DND-41 (cell line): ENCODE data around the gene SLC5A5.

Experiments
- ATAC-seq: fragments of 200-7000 bp; cut with Tn5 transposase; 3 replicates; pipeline ENCODE4 v1.9.1; 2021; ENCODE audit warnings: low read depth; ENCODE audit not compliant: insufficient read depth
- DNase-seq: peaks from one replicate; pipeline ENCODE4 v3.0.0-alpha.2; 2020
- H2AFZ ChIP-seq: 2 replicates; pipeline ENCODE4 v1.6.0; 2012; ENCODE audit warnings: low read depth, low read length
- H3K27ac ChIP-seq: 2 replicates; pipeline ENCODE4 v1.5.1; 2012; ENCODE audit warnings: low read length, inconsistent platforms
- H3K27me3 ChIP-seq: fragments of 200-600 bp; sonication (generic); 2 replicates; pipeline ENCODE4 v1.6.0; 2012; ENCODE audit warnings: low read length, mild to moderate bottlenecking, inconsistent platforms; ENCODE audit not compliant: insufficient read depth, poor library complexity
- H3K36me3 ChIP-seq: 2 replicates; pipeline ENCODE4 v1.5.1; 2012; ENCODE audit warnings: low read length, inconsistent platforms; ENCODE audit not compliant: insufficient read depth
- H3K4me1 ChIP-seq: 2 replicates; pipeline ENCODE4 v1.5.1; 2012; ENCODE audit warnings: mild to moderate bottlenecking, low read length; ENCODE audit not compliant: insufficient read depth
- H3K4me2 ChIP-seq: 2 replicates; pipeline ENCODE4 v1.6.0; 2012; ENCODE audit warnings: mild to moderate bottlenecking, moderate library complexity, low read length, inconsistent platforms; ENCODE audit not compliant: insufficient read depth
- H3K4me3 ChIP-seq, 2 experiments: fragments of 200-600 bp in 1 of 2; shearing (Covaris generic) in 1 of 2; 2 replicates each; pipeline ENCODE4 v1.5.1; 2012 to 2016; ENCODE audit warnings: inconsistent platforms in 2 of 2, low read length in 2 of 2, mild to moderate bottlenecking in 2 of 2, low read depth in 1 of 2, moderate library complexity in 1 of 2
- H3K79me2 ChIP-seq: 2 replicates; pipeline ENCODE4 v1.6.0; 2012; ENCODE audit warnings: low read length, inconsistent platforms; ENCODE audit not compliant: insufficient read depth
- H3K9ac ChIP-seq: 2 replicates; pipeline ENCODE4 v1.6.0; 2012; ENCODE audit warnings: low read depth, mild to moderate bottlenecking, inconsistent platforms, low read length, moderate library complexity
- H3K9me3 ChIP-seq: 2 replicates; pipeline ENCODE4 v1.5.1; 2012; ENCODE audit warnings: low read length, moderate library complexity, mild to moderate bottlenecking, inconsistent platforms; ENCODE audit not compliant: insufficient read depth, severe bottlenecking
- H4K20me1 ChIP-seq: 2 replicates; pipeline ENCODE4 v1.6.0; 2012; ENCODE audit warnings: low read length; ENCODE audit not compliant: insufficient read depth
- CTCF ChIP-seq: IDR thresholded peaks from 2 replicates; pipeline ENCODE4 v1.5.1; 2012; ENCODE audit warnings: borderline replicate concordance, low read length, moderate library complexity, mild to moderate bottlenecking; ENCODE audit not compliant: poor library complexity, severe bottlenecking; ENCODE audit errors: extremely low read depth
- EZH2 ChIP-seq: IDR thresholded peaks from 3 replicates; pipeline ENCODE4 v1.6.1; 2012; ENCODE audit warnings: borderline replicate concordance, low read depth, mild to moderate bottlenecking, moderate library complexity, low read length, inconsistent platforms; ENCODE audit not compliant: severe bottlenecking

Gene SLC5A5

GRCh38 chr19:17859533-17860330 lies 12.0 kb upstream of the SLC5A5 start, which contains the start of gene RPL18A:
RPL18A (plus strand) TSS chr19:17859910; CDS start chr19:17859957, 47 bp downstream.
- H3K4me2 ChIP-seq: peak within 1 kb of the TSS; percentile 89
- peaks cover 48% of the 10 kb centered on the region for H3K36me3 ChIP-seq
- peak within 1 kb of the TSS; percentile 95 for H3K27ac ChIP-seq
- H2AFZ ChIP-seq: peak within 1 kb of the TSS; percentile 93
- H3K27me3 ChIP-seq: no peaks in the 10 kb centered on the region
- H4K20me1 ChIP-seq: peaks cover 46% of the 10 kb centered on the region
- no peaks in the 10 kb centered on the region for H3K9me3 ChIP-seq
- peaks cover 33% of the 10 kb centered on the region for H3K79me2 ChIP-seq
- H3K4me3 ChIP-seq: peak within 1 kb of the TSS; percentile 99 to 100
- ATAC-seq (peak; percentile 93), DNase-seq (peak; percentile 100)
- H3K4me1 ChIP-seq: peaks cover 28% of the 10 kb centered on the region
- TF ChIP-seq CTCF (peak; percentile 95), EZH2 (no peak)
- peak within 1 kb of the TSS; percentile 98 for H3K9ac ChIP-seq

GRCh38 chr19:17860331-17860992 lies 11.3 kb upstream of the SLC5A5 start:
- Histone ChIP-seq H2AFZ (peak overlapping the region; percentile 56), H3K27me3 (no peaks in the 10 kb centered on the region), H3K4me1 (peaks cover 24% of the 10 kb centered on the region), H3K9me3 (no peaks in the 10 kb centered on the region), H3K9ac (peak overlapping the region; percentile 98), H3K27ac (peak overlapping the region; percentile 95), H4K20me1 (peaks cover 47% of the 10 kb centered on the region), H3K4me2 (peak overlapping the region; percentile 89), H3K79me2 (peaks cover 33% of the 10 kb centered on the region), H3K4me3 (peak overlapping the region; percentile 99 to 100), H3K36me3 (peaks cover 48% of the 10 kb centered on the region)
- DNase-seq: no peak
- TF ChIP-seq EZH2 (no peak), CTCF (no peak)
- ATAC-seq: no peak

- TF ChIP-seq EZH2 (no peak), CTCF (no peak)
- peak overlapping the region; percentile 98 for H3K9ac ChIP-seq
- H4K20me1 ChIP-seq: peaks cover 52% of the 10 kb centered on the region
- peaks cover 33% of the 10 kb centered on the region for H3K79me2 ChIP-seq
- peak overlapping the region; percentile 99 to 100 for H3K4me3 ChIP-seq
- no peak for ATAC-seq
- no peak for DNase-seq
- peak overlapping the region; percentile 95 for H3K27ac ChIP-seq
- H3K27me3 ChIP-seq: no peaks in the 10 kb centered on the region
- peaks cover 48% of the 10 kb centered on the region for H3K36me3 ChIP-seq
- peak overlapping the region; percentile 89 for H3K4me2 ChIP-seq
- H3K9me3 ChIP-seq: no peaks in the 10 kb centered on the region
- H2AFZ ChIP-seq: no peak overlapping the region
- peaks cover 23% of the 10 kb centered on the region for H3K4me1 ChIP-seq
Observed at GRCh38 chr19:17860993-17861360, 10.8 kb upstream of the SLC5A5 start.
